Uterus (tissue), 4 donors: Measurements from ENCODE around the gene SLC22A23. TPM values are rescaled to one million over a fixed set of nuclear protein-coding genes. Genes with fewer than 3 reads are reported as not detected.
A peak's percentile ranks its signal among the peaks of the same experiment; 100 is the strongest.

Source experiments
- DNase-seq, 2 donors: peaks; one replicate each; pipeline ENCODE4 v3.0.0-alpha.2; 2019 to 2020
- H3K27ac ChIP-seq, 2 donors: fragments of 200-600 bp; sonication (generic); 1 replicate in 1 of 2; 2 replicates in 1 of 2; pipeline ENCODE4 v1.5.1; 2016 to 2018
- H3K27me3 ChIP-seq, 2 donors: fragments of 200-600 bp; sonication (generic); one replicate each; pipeline ENCODE4 v1.5.1; 2018 to 2019; ENCODE audit warnings: control low read depth in 1 of 2
- H3K36me3 ChIP-seq, 2 donors: fragments of 200-600 bp; sonication (generic); one replicate each; pipeline ENCODE4 v1.5.1; 2019; ENCODE audit warnings: control low read depth in 1 of 2
- H3K4me1 ChIP-seq, 2 donors: fragments of 200-600 bp; sonication (generic); one replicate each; pipeline ENCODE4 v1.5.1; 2018 to 2019; ENCODE audit warnings: control low read depth in 1 of 2
- H3K4me3 ChIP-seq, 2 donors: fragments of 200-600 bp; sonication (generic); 1 replicate in 1 of 2; 2 replicates in 1 of 2; pipeline ENCODE4 v1.5.1; 2018 to 2019; ENCODE audit warnings: mild to moderate bottlenecking in 1 of 2
- H3K9me3 ChIP-seq, 2 donors: fragments of 200-600 bp; sonication (generic); one replicate each; pipeline ENCODE4 v1.5.1; 2019; ENCODE audit warnings: control low read depth in 1 of 2
- POLR2A ChIP-seq, 2 donors: fragments of 450-650 bp; IDR thresholded peaks; one replicate each; pipeline ENCODE4 v1.6.1; 2016; ENCODE audit warnings: antibody characterized with exemption in 2 of 2, mild to moderate bottlenecking in 1 of 2, moderate library complexity in 1 of 2
- intact Hi-C: fragments of 100-400 bp; cut with DNase I; formaldehyde crosslinking; loops from one replicate; pipeline ENCODE4 v1.15.1; 2023; ENCODE audit warnings: low total_unique reads
- total RNA-seq, 4 donors: library from RNA; depleted of rRNA in 3 of 4; stranded (reverse); fragments of >200 nt in 3 of 4; gene quantifications; one replicate each; pipeline versions ENCODE4 v1.1.0 to v1.2.4, GENCODE V29; 2014 to 2023
- TF ChIP-seq, protein P1 (sequence below), 4 experiments: fragments of 200-600 bp in 2 of 4; fragments of 450-650 bp in 2 of 4; sonication (generic) in 2 of 4; IDR thresholded peaks; one replicate each; pipeline ENCODE4 v1.5.1; 2016 to 2019; ENCODE audit warnings: antibody characterized with exemption in 4 of 4, mild to moderate bottlenecking in 2 of 4, moderate library complexity in 1 of 4
- donor health status: DM: yes; HTN: yes; CAD: no.

SLC22A23 gene
- total RNA-seq, 4 donors from 2014 or later: 5.4 to 27.6 (median 9.7) TPM

DNA sequence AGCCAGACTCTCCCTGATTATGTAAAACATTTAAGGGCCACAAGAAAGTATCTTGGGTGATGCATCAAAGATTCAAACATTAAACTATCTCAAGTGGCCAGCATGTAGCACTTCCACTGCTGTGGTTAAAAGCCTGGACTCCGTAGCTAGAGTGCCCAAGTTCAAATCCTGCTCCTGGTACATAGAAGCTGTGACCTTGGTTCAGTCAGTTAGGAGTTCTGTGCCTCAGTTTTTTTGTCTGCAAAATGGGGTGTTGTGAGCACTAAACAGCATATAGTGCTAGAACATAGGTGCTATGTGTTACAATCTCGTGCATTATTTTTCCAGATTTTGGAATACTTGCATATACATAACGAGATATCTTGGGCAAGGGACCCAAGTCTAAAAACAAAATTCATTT, 129.4 kb downstream of the SLC22A23 start:
- Histone ChIP-seq H3K4me1 (peaks cover 0 to 4% of the 10 kb centered on the region in 2 donors), H3K36me3 (no peaks in the 10 kb centered on the region), H3K27me3 (no peaks in the 10 kb centered on the region), H3K9me3 (no peaks in the 10 kb centered on the region), H3K4me3 (no peak overlapping the region), H3K27ac (no peak overlapping the region)
- TF ChIP-seq POLR2A (IDR thresholded peaks at IDR 0.05): no peak
- TF ChIP-seq, protein P1, sequence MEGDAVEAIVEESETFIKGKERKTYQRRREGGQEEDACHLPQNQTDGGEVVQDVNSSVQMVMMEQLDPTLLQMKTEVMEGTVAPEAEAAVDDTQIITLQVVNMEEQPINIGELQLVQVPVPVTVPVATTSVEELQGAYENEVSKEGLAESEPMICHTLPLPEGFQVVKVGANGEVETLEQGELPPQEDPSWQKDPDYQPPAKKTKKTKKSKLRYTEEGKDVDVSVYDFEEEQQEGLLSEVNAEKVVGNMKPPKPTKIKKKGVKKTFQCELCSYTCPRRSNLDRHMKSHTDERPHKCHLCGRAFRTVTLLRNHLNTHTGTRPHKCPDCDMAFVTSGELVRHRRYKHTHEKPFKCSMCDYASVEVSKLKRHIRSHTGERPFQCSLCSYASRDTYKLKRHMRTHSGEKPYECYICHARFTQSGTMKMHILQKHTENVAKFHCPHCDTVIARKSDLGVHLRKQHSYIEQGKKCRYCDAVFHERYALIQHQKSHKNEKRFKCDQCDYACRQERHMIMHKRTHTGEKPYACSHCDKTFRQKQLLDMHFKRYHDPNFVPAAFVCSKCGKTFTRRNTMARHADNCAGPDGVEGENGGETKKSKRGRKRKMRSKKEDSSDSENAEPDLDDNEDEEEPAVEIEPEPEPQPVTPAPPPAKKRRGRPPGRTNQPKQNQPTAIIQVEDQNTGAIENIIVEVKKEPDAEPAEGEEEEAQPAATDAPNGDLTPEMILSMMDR (IDR thresholded peaks at IDR 0.05): no peak
- DNase-seq: no peak
- intact Hi-C loops: no loop called here

DNA sequence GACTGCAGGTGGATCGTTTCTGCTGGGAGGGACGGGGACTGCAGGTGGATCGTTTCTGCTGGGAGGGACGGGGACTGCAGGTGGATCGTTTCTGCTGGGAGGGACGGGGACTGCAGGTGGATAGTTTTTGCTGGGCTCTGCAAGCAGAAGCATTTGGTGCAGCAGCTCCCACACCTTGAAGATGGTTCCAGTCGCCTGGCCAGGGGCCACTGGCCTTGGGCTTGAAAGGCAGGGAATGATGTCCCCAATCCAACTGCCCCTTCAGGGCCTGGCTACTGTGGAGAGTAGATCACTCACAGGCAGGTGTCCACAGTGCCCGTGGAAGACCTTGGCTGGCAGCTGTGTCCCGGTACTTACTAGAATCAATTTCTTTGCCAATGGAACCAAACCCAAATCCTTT, 129.9 kb downstream of the SLC22A23 start:
- DNase-seq: no peak
- Histone ChIP-seq H3K4me3 (no peak overlapping the region), H3K27me3 (no peaks in the 10 kb centered on the region), H3K9me3 (no peaks in the 10 kb centered on the region), H3K36me3 (no peaks in the 10 kb centered on the region), H3K27ac (peak overlapping the region; percentile 39 to 70), H3K4me1 (peaks cover 0 to 4% of the 10 kb centered on the region in 2 donors)
- TF ChIP-seq, protein P1 (IDR thresholded peaks at IDR 0.05): no peak
- no peak for TF ChIP-seq POLR2A (IDR thresholded peaks at IDR 0.05)
- intact Hi-C loops: no loop called here

DNA sequence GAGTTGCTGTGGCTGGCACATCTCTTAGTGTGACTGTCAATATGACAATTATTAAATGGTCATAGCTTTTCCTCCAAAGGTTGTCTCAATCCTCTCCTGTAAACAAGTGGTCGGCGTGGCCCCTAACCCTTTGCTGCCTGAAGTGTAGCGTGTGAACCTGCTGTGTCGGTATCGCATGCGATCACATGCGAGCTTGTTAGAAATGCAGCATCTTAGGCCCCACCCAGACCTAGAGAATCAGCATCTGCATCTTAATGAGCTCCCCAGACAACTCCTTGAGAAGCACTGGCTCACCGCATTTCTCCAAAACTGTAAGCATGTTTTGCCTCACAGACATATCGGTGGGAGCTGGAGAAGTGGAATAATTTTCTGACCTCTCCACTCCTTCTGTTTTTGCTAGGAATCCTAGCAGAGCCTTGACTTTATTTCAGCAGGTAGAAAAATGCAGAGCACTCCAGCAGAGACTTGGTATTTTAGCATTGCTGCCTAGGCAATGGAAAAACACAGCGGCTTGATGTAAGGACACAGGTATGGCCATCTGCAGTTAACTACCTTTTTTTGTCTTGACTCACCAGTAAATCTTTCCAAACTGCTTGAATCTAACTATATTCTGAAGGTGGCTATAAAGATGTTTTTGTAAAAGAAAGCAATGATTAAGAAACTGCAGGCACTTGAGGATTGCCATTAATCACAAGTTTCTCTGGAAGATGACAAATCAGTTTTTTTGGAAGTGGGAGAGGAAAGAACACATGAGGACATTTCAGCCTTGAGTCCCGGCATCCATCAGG, 130.5 kb downstream of the SLC22A23 start:
- Histone ChIP-seq H3K36me3 (no peaks in the 10 kb centered on the region), H3K27me3 (no peaks in the 10 kb centered on the region), H3K9me3 (no peaks in the 10 kb centered on the region), H3K4me1 (peaks cover 0 to 4% of the 10 kb centered on the region in 2 donors), H3K27ac (peak overlapping the region; percentile 70 to 73), H3K4me3 (no peak overlapping the region)
- TF ChIP-seq, protein P1 (IDR thresholded peaks at IDR 0.05): no peak
- no peak for TF ChIP-seq POLR2A (IDR thresholded peaks at IDR 0.05)
- DNase-seq: no peak
- intact Hi-C loops: no loop called here

DNA sequence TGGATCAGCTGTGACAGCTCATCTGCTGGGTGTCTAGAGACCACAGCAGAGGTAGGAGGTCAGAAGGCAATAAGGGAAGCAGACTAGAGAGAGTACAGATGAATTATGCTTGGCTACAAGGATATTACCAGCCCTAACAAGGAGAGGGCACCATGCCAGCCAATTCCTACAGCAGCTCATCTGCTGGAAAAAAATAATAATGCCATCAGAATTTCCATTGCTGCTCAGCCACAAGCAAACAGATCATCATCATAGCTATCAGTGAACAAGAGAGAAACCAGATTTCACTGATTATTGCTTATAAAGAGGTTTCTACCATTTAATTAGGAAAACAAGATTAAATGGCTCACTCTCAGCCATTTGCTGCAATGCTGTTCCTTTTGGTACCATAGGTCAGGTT, 131.6 kb downstream of the SLC22A23 start:
- H3K4me1 ChIP-seq: peaks cover 0 to 4% of the 10 kb centered on the region in 2 donors
- TF ChIP-seq, protein P1 (IDR thresholded peaks at IDR 0.05): no peak

DNA sequence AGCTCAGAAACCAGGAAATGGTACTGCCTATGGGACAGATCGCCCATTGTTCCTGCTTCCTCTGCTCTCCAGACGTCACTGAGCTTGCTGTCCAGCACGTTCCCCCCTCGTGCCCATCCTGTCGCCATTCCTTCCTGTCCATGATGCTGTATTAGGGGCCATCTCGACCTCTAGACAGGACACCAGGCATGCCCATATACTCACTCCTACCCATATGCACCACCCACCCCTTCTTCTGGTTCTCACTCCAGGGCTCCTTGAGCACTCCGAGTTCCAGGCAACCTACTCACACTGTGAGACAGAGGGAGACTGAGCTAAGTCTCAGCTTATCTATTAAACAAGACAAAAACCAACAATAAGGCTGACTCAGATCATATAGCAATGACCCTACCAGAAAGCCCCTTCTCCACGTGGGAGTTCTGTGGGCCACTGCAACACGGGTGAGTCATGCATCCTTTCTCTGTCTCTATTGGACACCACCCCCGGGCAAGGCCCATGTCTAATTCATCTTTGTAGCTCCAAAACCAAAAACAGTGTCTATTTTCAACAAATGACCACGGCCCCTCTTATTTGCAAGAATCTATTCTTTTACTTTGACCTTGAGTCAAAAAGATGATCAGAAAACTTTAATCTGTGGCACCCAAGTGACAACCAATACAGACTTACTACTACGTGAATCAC, 132.4 kb downstream of the SLC22A23 start:
- DNase-seq: peak; percentile 23 to 65
- Histone ChIP-seq H3K4me1 (peaks cover 0 to 4% of the 10 kb centered on the region in 2 donors), H3K27ac (peak overlapping the region; percentile 70 to 73), H3K27me3 (no peaks in the 10 kb centered on the region), H3K36me3 (no peaks in the 10 kb centered on the region), H3K4me3 (no peak overlapping the region), H3K9me3 (no peaks in the 10 kb centered on the region)
- intact Hi-C loops: no loop called here
- TF ChIP-seq POLR2A (IDR thresholded peaks at IDR 0.05): no peak
- TF ChIP-seq, protein P1 (IDR thresholded peaks at IDR 0.05): no peak

More for the DNA sequence above, 131.6 kb downstream of the SLC22A23 start:
- H3K4me3 ChIP-seq: no peak overlapping the region
- H3K36me3 ChIP-seq: no peaks in the 10 kb centered on the region
- no peaks in the 10 kb centered on the region for H3K27me3 ChIP-seq
- DNase-seq: peak; percentile 45 to 66
- peak overlapping the region; percentile 70 to 73 for H3K27ac ChIP-seq
- intact Hi-C loops: no loop called here
- H3K9me3 ChIP-seq: no peaks in the 10 kb centered on the region
